Measurements from ENCODE around the gene TRPM3. TPM values are rescaled to one million over a fixed set of nuclear protein-coding genes. Genes with fewer than 3 reads are reported as not detected.
A peak's percentile ranks its signal among the peaks of the same experiment; 100 is the strongest.

The TRPM3 gene
- total and polyA plus RNA-seq, 2 of the 8 experiments (the other 6 are each of a cell fraction or from before 2014, with no cell fraction given) = 2.4 to 10.9 TPM

- TF ChIP-seq, protein P1, sequence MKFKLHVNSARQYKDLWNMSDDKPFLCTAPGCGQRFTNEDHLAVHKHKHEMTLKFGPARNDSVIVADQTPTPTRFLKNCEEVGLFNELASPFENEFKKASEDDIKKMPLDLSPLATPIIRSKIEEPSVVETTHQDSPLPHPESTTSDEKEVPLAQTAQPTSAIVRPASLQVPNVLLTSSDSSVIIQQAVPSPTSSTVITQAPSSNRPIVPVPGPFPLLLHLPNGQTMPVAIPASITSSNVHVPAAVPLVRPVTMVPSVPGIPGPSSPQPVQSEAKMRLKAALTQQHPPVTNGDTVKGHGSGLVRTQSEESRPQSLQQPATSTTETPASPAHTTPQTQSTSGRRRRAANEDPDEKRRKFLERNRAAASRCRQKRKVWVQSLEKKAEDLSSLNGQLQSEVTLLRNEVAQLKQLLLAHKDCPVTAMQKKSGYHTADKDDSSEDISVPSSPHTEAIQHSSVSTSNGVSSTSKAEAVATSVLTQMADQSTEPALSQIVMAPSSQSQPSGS (IDR thresholded peaks at IDR 0.05; ENCODE audit: low read length) = no peak
- TF ChIP-seq TCF12 (IDR thresholded peaks at IDR 0.05; ENCODE audit: low read depth, low read length) (no peak), ASH2L (IDR thresholded peaks at IDR 0.05; ENCODE audit: low read length) (peak; percentile 39), EP300 (IDR thresholded peaks at IDR 0.05; ENCODE audit: borderline replicate concordance in 1 of 2, low read depth in 2 of 2, low read length in 2 of 2) (no peak), POLR2AphosphoS5 (IDR thresholded peaks at IDR 0.05; ENCODE audit: low read depth, low read length) (no peak), PHF8 (conservative IDR thresholded peaks at IDR 0.05; ENCODE audit: low read depth, low read length) (no peak), EZH2 (IDR thresholded peaks at IDR 0.05; ENCODE audit: low read depth, low read length, severe bottlenecking) (no peak)
- TF ChIP-seq, protein P2, sequence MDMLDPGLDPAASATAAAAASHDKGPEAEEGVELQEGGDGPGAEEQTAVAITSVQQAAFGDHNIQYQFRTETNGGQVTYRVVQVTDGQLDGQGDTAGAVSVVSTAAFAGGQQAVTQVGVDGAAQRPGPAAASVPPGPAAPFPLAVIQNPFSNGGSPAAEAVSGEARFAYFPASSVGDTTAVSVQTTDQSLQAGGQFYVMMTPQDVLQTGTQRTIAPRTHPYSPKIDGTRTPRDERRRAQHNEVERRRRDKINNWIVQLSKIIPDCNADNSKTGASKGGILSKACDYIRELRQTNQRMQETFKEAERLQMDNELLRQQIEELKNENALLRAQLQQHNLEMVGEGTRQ (IDR thresholded peaks at IDR 0.05; ENCODE audit: low read length) = no peak
Measured at GRCh38 chr9:70639853-70640814, 481.3 kb downstream of the TRPM3 start (continued).

Data from H1 (cell line).